NB4 (cell line): ENCODE data around the gene PIAS1.

ENCODE experiments used
- CTCF ChIP-seq: IDR thresholded peaks from one replicate; pipeline ENCODE4 v1.5.1; 2012; ENCODE audit warnings: low read depth, low read length
- MAX ChIP-seq: IDR thresholded peaks from 2 replicates; pipeline ENCODE4 v1.6.1; 2011; ENCODE audit warnings: low read depth, low read length
- MYC ChIP-seq: IDR thresholded peaks from 2 replicates; pipeline ENCODE4 v1.6.1; 2011; ENCODE audit warnings: low read depth, low read length
- POLR2A ChIP-seq: IDR thresholded peaks from 2 replicates; pipeline ENCODE4 v1.6.1; 2011; ENCODE audit warnings: mild to moderate bottlenecking; ENCODE audit not compliant: insufficient read length; ENCODE audit errors: extremely low read depth

GRCh38 chr15:68034081-68034480 is 20.0 kb upstream of the PIAS1 start:
- no peak for TF ChIP-seq CTCF
- TF ChIP-seq POLR2A = no peak
- TF ChIP-seq MYC = no peak
- TF ChIP-seq MAX = no peak
